ENCODE measurements around the gene WNK2.
"Not testable (repeated sequence)": the region's sequence is repeated elsewhere in the genome, so short reads cannot be mapped to it uniquely, and the experiment has no call there.

The WNK2 gene
- total RNA-seq = 0 to 0.09 (median 0) reads per million in 3 donors

DNA sequence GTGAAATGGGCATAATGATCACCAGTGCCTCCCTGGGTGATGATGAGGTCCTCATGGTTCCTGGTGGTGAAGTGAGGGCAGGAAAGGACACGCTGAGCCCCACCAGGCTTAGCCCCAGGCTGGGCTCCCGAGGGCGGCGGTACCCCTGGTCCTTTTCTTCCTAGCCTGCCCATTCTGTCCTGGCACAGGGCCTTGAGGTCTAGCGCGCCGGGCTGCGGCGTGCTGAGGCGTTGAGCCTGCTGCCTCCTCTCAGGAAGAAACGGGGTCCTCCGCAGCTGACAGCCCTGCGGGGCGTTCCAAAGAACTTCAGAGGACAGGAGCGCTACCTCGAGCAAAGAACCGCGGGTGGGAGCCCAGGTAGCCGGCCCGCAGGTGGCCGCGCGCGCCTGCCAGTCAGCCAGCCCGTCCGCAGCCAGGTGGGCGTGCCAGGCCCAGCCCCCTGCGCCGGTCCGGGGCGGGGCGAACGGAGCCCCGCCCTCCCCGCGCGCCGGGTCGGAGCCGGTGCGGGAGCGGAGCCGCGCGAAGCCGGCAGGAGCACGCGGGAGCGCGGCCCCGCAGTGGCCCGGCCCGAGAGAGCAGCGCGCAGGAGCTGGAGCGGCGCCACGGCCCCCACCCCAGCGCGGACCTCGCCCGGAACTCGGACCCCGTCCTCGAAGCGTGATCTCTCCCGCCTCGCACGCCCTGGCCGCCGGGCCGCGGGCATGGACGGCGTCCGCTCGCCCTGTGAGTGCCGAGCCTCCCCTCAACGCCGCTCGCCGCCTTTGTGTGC lies at the start of gene WNK2:
Gene WNK2 (plus strand): TSS at position 477 of the 769 bp plus-strand sequence. CDS start 791 bp downstream, outside the sequence.
- peaks cover 9% of the 10 kb centered on the region for H3K27me3 ChIP-seq (replicated peaks; ENCODE audit: control insufficient read depth, insufficient read depth, low read length, poor library complexity, severe bottlenecking)
- H3K9me3 ChIP-seq (ENCODE audit: control insufficient read depth, low read length) = no peaks in the 10 kb centered on the region
- H3K4me1 ChIP-seq (ENCODE audit: control insufficient read depth, insufficient read depth, low read length, poor library complexity, severe bottlenecking) = peaks cover 8% of the 10 kb centered on the region
- H3K4me3 ChIP-seq (ENCODE audit: insufficient read depth, low read depth, low read length, poor library complexity, severe bottlenecking) = peak within 1 kb of the TSS; percentile 53
- no peaks in the 10 kb centered on the region for H3K36me3 ChIP-seq (ENCODE audit: control insufficient read depth, insufficient read depth, low read length)
- DNase-seq = peak; percentile 17 to 19 (median 17)
- H3K27ac ChIP-seq (ENCODE audit: insufficient read depth, low read length, poor library complexity, severe bottlenecking) = no peak within 1 kb of the TSS

DNA sequence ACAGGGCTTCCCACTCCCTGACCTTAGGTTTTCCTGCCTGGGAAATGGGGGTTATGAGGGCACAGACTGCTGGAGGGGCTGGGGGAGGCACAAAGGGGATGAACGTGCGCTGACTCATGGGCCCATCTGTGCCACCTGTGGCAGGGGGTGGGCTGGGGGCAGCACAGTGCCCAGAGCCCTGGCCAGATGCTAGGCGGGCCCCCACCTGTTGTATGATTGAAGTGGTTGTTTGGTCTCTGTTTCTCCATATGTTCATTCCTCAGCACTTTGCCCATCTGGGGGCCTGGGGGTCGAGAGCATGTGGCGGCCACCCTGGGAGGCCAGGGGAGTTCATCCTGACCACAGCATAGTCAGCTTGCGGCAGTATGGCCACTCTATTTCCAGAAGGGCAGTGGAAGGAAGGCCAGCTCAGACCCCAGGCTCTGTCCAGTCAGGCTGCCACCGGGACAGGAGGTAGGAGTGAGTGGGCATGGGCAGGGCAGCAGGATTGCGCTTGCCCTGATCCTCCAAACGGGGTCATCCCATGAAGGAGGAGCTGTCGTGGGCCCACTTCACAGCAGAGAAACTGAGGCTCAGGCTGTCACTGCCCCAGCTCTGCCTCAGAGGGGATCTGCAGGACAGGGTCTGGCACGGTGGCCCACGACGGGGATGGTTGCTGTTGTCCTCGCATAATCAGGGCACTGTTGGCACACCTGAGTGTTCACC lies 49.0 kb upstream of the WNK2 start:
- H3K36me3 ChIP-seq (ENCODE audit: control insufficient read depth, insufficient read depth, low read length) = no peaks in the 10 kb centered on the region
- H3K9me3 ChIP-seq (ENCODE audit: control insufficient read depth, low read length) = no peaks in the 10 kb centered on the region
- no peaks in the 10 kb centered on the region for H3K27me3 ChIP-seq (replicated peaks; ENCODE audit: control insufficient read depth, insufficient read depth, low read length, poor library complexity, severe bottlenecking)
- DNase-seq = no peak
- peaks cover 33% of the 10 kb centered on the region for H3K4me1 ChIP-seq (ENCODE audit: control insufficient read depth, insufficient read depth, low read length, poor library complexity, severe bottlenecking)
- H3K27ac ChIP-seq (ENCODE audit: insufficient read depth, low read length, poor library complexity, severe bottlenecking) = peak overlapping the region; percentile 98
- H3K4me3 ChIP-seq (ENCODE audit: insufficient read depth, low read depth, low read length, poor library complexity, severe bottlenecking) = peak overlapping the region; percentile 94

DNA sequence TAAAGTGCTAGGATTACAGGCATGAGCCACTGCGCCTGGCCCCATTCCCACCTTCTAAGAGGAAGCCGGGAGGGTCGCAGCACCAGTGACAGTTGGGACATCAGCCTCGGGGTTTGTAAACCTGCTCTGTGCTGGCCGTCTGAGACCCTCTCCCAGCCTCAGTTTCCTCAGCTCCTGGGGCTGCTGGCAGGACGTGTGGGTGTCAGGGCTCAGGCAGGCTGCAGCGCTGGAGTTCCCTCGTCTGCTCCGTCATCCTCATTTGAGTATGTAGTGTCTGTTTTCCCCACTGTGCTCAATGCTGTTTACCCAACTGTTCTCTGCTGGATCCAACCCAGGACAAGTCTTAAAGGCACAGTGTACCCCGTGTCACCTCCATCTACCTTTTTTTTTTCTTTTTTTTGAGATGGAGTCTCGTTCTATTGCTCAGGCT lies 47.9 kb upstream of the WNK2 start:
- Histone ChIP-seq H3K36me3 (ENCODE audit: control insufficient read depth, insufficient read depth, low read length) (no peaks in the 10 kb centered on the region), H3K27ac (ENCODE audit: insufficient read depth, low read length, poor library complexity, severe bottlenecking) (no peak overlapping the region), H3K4me1 (ENCODE audit: control insufficient read depth, insufficient read depth, low read length, poor library complexity, severe bottlenecking) (peaks cover 32% of the 10 kb centered on the region), H3K9me3 (ENCODE audit: control insufficient read depth, low read length) (no peaks in the 10 kb centered on the region), H3K4me3 (ENCODE audit: insufficient read depth, low read depth, low read length, poor library complexity, severe bottlenecking) (no peak overlapping the region), H3K27me3 (replicated peaks; ENCODE audit: control insufficient read depth, insufficient read depth, low read length, poor library complexity, severe bottlenecking) (no peaks in the 10 kb centered on the region)
- no peak for DNase-seq

DNA sequence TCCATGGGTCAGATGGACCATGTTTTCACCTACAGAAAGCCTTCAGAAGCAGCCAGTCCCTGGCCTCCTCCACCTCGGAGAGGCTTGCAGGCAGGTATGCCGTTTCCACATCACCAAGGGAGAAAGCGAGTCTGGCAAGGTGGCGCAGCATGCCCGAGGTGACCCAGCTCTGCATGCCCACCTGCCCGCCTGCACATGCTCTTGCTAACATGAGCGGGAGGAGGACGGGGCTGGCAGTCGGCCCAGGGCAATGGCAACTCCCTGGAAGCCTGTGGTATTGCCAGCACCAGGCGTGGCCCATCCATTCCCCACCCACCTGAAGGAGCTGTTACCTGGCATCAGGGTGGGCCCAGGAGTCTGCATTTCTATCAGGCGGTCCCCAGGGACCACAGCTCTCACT lies 46.6 kb upstream of the WNK2 start:
- Histone ChIP-seq H3K27ac (ENCODE audit: insufficient read depth, low read length, poor library complexity, severe bottlenecking) (no peak overlapping the region), H3K36me3 (ENCODE audit: control insufficient read depth, insufficient read depth, low read length) (no peaks in the 10 kb centered on the region), H3K4me3 (ENCODE audit: insufficient read depth, low read depth, low read length, poor library complexity, severe bottlenecking) (no peak overlapping the region), H3K9me3 (ENCODE audit: control insufficient read depth, low read length) (no peaks in the 10 kb centered on the region), H3K27me3 (replicated peaks; ENCODE audit: control insufficient read depth, insufficient read depth, low read length, poor library complexity, severe bottlenecking) (no peaks in the 10 kb centered on the region), H3K4me1 (ENCODE audit: control insufficient read depth, insufficient read depth, low read length, poor library complexity, severe bottlenecking) (peaks cover 30% of the 10 kb centered on the region)
- no peak for DNase-seq

DNA sequence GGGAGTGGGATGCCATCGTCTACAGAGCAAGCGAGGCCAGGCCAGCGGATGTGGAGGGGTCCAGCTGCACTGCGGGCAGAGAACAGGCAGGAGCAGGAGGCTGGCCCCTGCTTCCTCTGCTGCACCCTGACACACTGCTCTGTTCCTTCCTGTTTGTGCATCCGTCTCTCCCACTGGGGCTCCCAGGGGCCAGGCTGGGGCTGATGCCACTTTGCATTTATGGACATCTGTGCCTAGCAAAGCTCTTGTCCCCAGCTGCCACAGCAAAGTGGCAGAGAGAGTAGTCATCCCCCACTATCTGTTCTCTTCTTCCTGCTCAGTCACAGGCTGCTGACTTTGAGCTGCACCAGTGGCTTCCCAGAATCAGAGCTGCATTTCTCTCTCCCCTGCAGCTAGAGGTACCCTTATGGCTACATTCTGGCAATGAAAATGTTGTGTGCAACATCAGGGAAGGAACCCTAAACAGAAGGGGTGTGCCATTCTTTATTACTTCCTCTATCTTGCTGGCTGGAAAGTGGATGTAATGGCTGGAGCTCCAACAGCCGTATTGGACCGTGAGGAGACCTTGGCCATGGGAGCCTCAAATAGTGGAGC lies 45.7 kb upstream of the WNK2 start:
- H3K4me3 ChIP-seq (ENCODE audit: insufficient read depth, low read depth, low read length, poor library complexity, severe bottlenecking) = no peak overlapping the region
- no peaks in the 10 kb centered on the region for H3K36me3 ChIP-seq (ENCODE audit: control insufficient read depth, insufficient read depth, low read length)
- no peak for DNase-seq
- no peaks in the 10 kb centered on the region for H3K9me3 ChIP-seq (ENCODE audit: control insufficient read depth, low read length)
- H3K4me1 ChIP-seq (ENCODE audit: control insufficient read depth, insufficient read depth, low read length, poor library complexity, severe bottlenecking) = peaks cover 30% of the 10 kb centered on the region
- no peak overlapping the region for H3K27ac ChIP-seq (ENCODE audit: insufficient read depth, low read length, poor library complexity, severe bottlenecking)
- no peaks in the 10 kb centered on the region for H3K27me3 ChIP-seq (replicated peaks; ENCODE audit: control insufficient read depth, insufficient read depth, low read length, poor library complexity, severe bottlenecking)

DNA sequence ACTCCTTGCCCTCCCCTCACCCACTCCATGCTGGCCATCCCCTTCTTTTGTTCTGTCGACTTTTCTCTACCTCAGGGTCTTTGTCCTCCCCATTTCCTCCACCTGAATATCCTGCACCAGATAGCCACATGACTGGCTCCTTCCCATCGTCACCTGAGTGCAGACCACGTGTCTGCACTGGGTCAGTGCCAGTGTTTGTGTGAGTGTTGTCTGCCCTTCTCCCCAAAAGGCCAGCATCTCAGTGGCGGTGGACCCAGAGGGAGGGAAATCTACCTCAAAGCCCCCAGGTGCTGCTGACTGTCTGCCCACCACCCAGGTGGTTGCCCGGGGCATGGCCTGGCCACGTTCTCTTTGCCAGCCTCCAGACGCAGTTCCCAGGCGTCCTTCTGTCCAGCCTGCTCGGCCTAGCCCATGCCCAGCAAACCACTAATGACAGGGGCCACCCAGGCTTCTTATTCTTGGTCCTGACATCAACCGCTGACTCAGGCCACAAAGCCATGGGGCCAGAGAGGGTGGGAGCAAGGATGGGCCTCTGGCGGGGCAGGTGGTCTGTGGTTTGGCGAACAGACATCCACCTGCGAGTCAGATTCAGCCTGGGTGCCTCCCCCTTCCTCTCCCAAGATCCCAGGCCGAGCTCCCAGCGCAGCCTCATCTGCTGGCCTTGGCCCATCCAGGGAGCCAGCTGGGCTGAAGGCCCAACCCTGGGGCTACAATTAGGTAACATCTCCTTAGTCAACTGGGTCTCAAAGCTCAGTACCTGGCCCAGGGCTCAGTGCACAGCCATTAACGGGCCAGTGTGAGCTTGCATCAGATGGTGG lies 44.4 kb upstream of the WNK2 start:
- Histone ChIP-seq H3K27ac (ENCODE audit: insufficient read depth, low read length, poor library complexity, severe bottlenecking) (no peak overlapping the region), H3K4me3 (ENCODE audit: insufficient read depth, low read depth, low read length, poor library complexity, severe bottlenecking) (no peak overlapping the region), H3K4me1 (ENCODE audit: control insufficient read depth, insufficient read depth, low read length, poor library complexity, severe bottlenecking) (peaks cover 40% of the 10 kb centered on the region), H3K27me3 (replicated peaks; ENCODE audit: control insufficient read depth, insufficient read depth, low read length, poor library complexity, severe bottlenecking) (no peaks in the 10 kb centered on the region), H3K36me3 (ENCODE audit: control insufficient read depth, insufficient read depth, low read length) (no peaks in the 10 kb centered on the region), H3K9me3 (ENCODE audit: control insufficient read depth, low read length) (no peaks in the 10 kb centered on the region)
- no peak for DNase-seq

DNA sequence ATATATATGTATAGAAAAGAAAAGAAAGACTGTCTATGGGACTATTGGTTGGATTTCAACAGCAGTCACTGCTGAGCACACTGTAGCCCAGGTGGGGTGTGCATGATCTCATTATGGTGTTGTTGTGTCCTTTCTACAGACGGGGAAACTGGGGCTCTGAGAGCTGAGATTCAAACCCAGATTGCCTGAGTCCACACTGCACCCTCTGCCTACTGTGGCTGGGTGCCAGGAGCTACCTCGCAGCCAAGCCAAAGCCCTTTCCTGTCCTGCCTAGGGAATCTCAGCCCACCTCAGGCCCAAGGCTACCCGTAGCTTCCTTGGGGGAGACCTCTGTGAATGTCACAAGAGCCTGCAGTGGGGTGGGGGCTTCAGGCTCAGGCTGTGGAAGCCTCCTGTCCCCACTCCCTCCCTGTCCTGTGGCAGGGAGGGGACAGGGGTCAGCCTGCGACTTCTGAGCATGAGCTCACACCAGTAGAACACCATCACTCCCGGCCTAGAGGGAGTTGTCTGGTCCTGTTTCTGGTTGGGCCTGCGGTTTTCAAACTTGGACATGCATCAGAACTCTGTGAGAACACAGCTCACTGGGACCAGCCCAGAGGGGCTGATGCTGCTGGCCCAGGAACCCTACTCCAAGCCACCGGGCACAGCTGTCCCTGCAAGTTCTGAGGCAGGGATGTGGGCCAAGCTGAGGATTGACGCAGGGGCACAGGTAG lies 42.0 kb upstream of the WNK2 start:
- Histone ChIP-seq H3K27me3 (replicated peaks; ENCODE audit: control insufficient read depth, insufficient read depth, low read length, poor library complexity, severe bottlenecking) (no peaks in the 10 kb centered on the region), H3K27ac (ENCODE audit: insufficient read depth, low read length, poor library complexity, severe bottlenecking) (peak overlapping the region; percentile 14), H3K9me3 (ENCODE audit: control insufficient read depth, low read length) (no peaks in the 10 kb centered on the region), H3K36me3 (ENCODE audit: control insufficient read depth, insufficient read depth, low read length) (no peaks in the 10 kb centered on the region), H3K4me1 (ENCODE audit: control insufficient read depth, insufficient read depth, low read length, poor library complexity, severe bottlenecking) (peaks cover 36% of the 10 kb centered on the region), H3K4me3 (ENCODE audit: insufficient read depth, low read depth, low read length, poor library complexity, severe bottlenecking) (no peak overlapping the region)
- no peak for DNase-seq

DNA sequence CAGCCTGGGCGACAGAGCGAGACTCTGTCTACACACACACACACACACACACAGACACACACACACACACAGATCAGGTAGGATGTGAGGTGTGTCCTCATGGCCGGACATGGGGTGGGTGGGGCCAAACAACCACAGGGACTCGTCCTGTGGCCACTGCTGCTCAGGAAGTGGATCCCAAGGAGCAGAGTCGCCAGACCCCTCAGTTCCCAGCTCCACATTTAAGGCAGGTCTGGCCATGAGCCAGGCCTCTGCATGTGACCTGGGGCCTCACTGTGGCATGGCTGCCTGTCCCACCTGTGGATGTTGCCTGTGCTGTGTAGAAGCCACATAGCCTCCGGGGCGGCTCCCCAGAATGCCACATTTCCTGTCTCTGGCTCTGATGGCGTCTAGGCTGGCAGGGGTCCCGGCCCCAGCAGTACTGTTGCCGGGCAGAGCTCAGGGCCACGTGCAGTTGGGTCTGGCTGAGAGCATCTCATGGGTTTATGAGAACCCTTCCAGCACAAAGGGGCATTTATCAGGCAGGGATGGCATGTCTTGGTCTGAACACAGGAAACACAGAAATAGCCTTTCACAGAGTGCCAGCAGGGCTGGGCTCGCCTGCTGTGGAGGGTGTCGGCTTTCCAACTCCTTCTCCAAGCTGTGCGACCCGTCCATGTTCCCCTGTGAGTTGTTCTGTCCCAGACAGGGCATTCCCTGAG lies 40.0 kb upstream of the WNK2 start:
- peaks cover 36% of the 10 kb centered on the region for H3K4me1 ChIP-seq (ENCODE audit: control insufficient read depth, insufficient read depth, low read length, poor library complexity, severe bottlenecking)
- no peaks in the 10 kb centered on the region for H3K27me3 ChIP-seq (replicated peaks; ENCODE audit: control insufficient read depth, insufficient read depth, low read length, poor library complexity, severe bottlenecking)
- no peaks in the 10 kb centered on the region for H3K9me3 ChIP-seq (ENCODE audit: control insufficient read depth, low read length)
- H3K27ac ChIP-seq (ENCODE audit: insufficient read depth, low read length, poor library complexity, severe bottlenecking) = peak overlapping the region; percentile 71
- no peaks in the 10 kb centered on the region for H3K36me3 ChIP-seq (ENCODE audit: control insufficient read depth, insufficient read depth, low read length)
- H3K4me3 ChIP-seq (ENCODE audit: insufficient read depth, low read depth, low read length, poor library complexity, severe bottlenecking) = peak overlapping the region; percentile 29
- DNase-seq = peak; percentile 52 to 67 (median 55)

DNA sequence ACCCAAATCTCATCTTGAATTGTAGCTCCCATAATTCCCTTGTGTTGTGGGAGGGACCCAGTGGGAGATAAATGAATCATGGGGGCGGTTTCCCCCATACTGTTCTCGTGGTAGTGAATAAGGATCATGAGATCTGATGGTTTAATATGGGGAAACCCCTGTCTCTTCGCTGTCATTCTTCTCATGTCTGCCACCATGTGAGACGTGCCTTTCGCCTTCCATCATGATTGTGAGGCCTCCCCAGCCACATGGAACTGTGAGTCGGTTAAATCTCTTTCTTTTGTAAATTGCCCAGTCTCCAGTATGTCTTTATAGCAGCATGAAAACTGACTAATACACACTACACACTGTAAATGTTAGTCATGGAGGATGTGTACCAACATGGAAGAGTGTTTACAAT lies 37.2 kb upstream of the WNK2 start:
- H3K4me1 ChIP-seq (ENCODE audit: control insufficient read depth, insufficient read depth, low read length, poor library complexity, severe bottlenecking) = peaks cover 33% of the 10 kb centered on the region
- peak in 1 of 3 donors; percentile 18 for DNase-seq
- not testable (repeated sequence) for H3K9me3 ChIP-seq (ENCODE audit: control insufficient read depth, low read length); H3K27me3 ChIP-seq (replicated peaks; ENCODE audit: control insufficient read depth, insufficient read depth, low read length, poor library complexity, severe bottlenecking); H3K36me3 ChIP-seq (ENCODE audit: control insufficient read depth, insufficient read depth, low read length); H3K27ac ChIP-seq (ENCODE audit: insufficient read depth, low read length, poor library complexity, severe bottlenecking); H3K4me3 ChIP-seq (ENCODE audit: insufficient read depth, low read depth, low read length, poor library complexity, severe bottlenecking)

Data from effector memory CD4-positive, alpha-beta T cell (primary cell).